Transverse colon (tissue), 3 donors: ENCODE results near the gene GPHN.

Experiments
- CTCF ChIP-seq, 5 experiments: fragments of 200-600 bp in 3 of 5; fragments of 450-650 bp in 2 of 5; sonication (generic) in 3 of 5; IDR thresholded peaks; 1 replicate in 2 of 5; 2 replicates in 3 of 5; pipeline ENCODE4 v1.5.1; 2016 to 2017; ENCODE audit warnings: antibody characterized with exemption in 5 of 5, inconsistent platforms in 3 of 5, mild to moderate bottlenecking in 2 of 5, moderate library complexity in 1 of 5
- EP300 ChIP-seq: sonication (generic); formaldehyde crosslinking; IDR thresholded peaks from one replicate; pipeline ENCODE4 v1.6.1; 2017; ENCODE audit warnings: antibody characterized with exemption, low read depth
- POLR2A ChIP-seq: fragments of 450-650 bp; IDR thresholded peaks from one replicate; pipeline ENCODE4 v1.6.1; 2016; ENCODE audit warnings: antibody characterized with exemption, mild to moderate bottlenecking, moderate library complexity

GRCh38 chr14:66623838-66624237 lies 115.9 kb downstream of the GPHN start:
- TF ChIP-seq CTCF (IDR thresholded peaks at IDR 0.05) (no peak), EP300 (no peak), POLR2A (no peak)
